ENCODE measurements around the gene ADCY10. TPM values are rescaled to one million over a fixed set of nuclear protein-coding genes. Genes with fewer than 3 reads are reported as not detected.

The ADCY10 gene
- total and polyA plus RNA-seq, 2 experiments from 2014 or later = not detected

GRCh38 chr1:167836197-167836596 lies 77.7 kb downstream of the ADCY10 start:
- H3K4me2 ChIP-seq = no peak overlapping the region
- H3K27me3 ChIP-seq (ENCODE audit: insufficient read depth) = no peaks in the 10 kb centered on the region
- H3F3A ChIP-seq (replicated peaks; ENCODE audit: low read depth) = no peaks in the 10 kb centered on the region; the same call in 1 of the 2 replicates
- H4K20me1 ChIP-seq (replicated peaks; ENCODE audit: insufficient read depth) = no peaks in the 10 kb centered on the region
- TF ChIP-seq CTCF (conservative IDR thresholded peaks at IDR 0.05; ENCODE audit: low read depth in 2 of 2) (no peak), CREB1 (CRISPR knock-in tag; IDR thresholded peaks at IDR 0.05; ENCODE audit: low read depth) (no peak), ZNF331 (CRISPR knock-in tag; IDR thresholded peaks at IDR 0.05; ENCODE audit: low read depth) (no peak), EZH2phosphoT487 (IDR thresholded peaks at IDR 0.05; ENCODE audit: unreplicated experiment) (no peak), EZH2 (IDR thresholded peaks at IDR 0.05; ENCODE audit: low read depth, unreplicated experiment) (no peak), JUNB (IDR thresholded peaks at IDR 0.05; ENCODE audit: unreplicated experiment) (no peak), ZNF462 (CRISPR knock-in tag; IDR thresholded peaks at IDR 0.05) (no peak), REST (IDR thresholded peaks at IDR 0.05; ENCODE audit: unreplicated experiment) (no peak), NANOG (IDR thresholded peaks at IDR 0.05; ENCODE audit: borderline replicate concordance) (no peak), POLR2AphosphoS5 (IDR thresholded peaks at IDR 0.05; ENCODE audit: low read depth) (no peak), STAT1 (IDR thresholded peaks at IDR 0.05; ENCODE audit: unreplicated experiment) (no peak), ETS1 (IDR thresholded peaks at IDR 0.05) (no peak), ZNF114 (CRISPR knock-in tag; IDR thresholded peaks at IDR 0.05) (no peak)
- no peaks in the 10 kb centered on the region for H3K4me1 ChIP-seq (ENCODE audit: insufficient read depth)
- ATAC-seq (no peak), DNase-seq (ENCODE audit: low spot score) (no peak)
- H3K79me2 ChIP-seq (replicated peaks; ENCODE audit: insufficient read depth) = no peaks in the 10 kb centered on the region
- H3K4me3 ChIP-seq = no peak overlapping the region
- H3K27ac ChIP-seq (ENCODE audit: low read depth) = no peak overlapping the region
- peaks cover 7% of the 10 kb centered on the region for H3K9me2 ChIP-seq (ENCODE audit: insufficient read depth)
- no peaks in the 10 kb centered on the region for H3K9me3 Mint-ChIP-seq
- no peak overlapping the region for H2AFZ ChIP-seq
- no peaks in the 10 kb centered on the region for H3K36me3 ChIP-seq (ENCODE audit: insufficient read depth)
- H3K36me3 Mint-ChIP-seq (ENCODE audit: low read depth) = no peaks in the 10 kb centered on the region
- no peak overlapping the region for H3K27ac Mint-ChIP-seq
- peaks cover 4% of the 10 kb centered on the region for H3K27me3 Mint-ChIP-seq (ENCODE audit: insufficient read depth, low read depth, poor library complexity)
- H3K4me1 Mint-ChIP-seq = no peaks in the 10 kb centered on the region; the same call in 2 of the 3 replicates
- no peak overlapping the region for H3K4me3 Mint-ChIP-seq

Measured in GM23338 (cell line).